Loucy (cell line): ENCODE measurements around the gene BCKDHA.

ENCODE experiments used
- H2AFZ ChIP-seq: fragments of 200-600 bp; sonication (generic); 2 replicates; pipeline ENCODE4 v1.6.0; 2016; ENCODE audit warnings: antibody characterized with exemption, mild to moderate bottlenecking, low read length, moderate library complexity
- H3F3A ChIP-seq: fragments of 200-600 bp; 2 replicates; pipeline ENCODE4 v1.6.0; 2016; ENCODE audit warnings: antibody characterized with exemption, low read depth, mild to moderate bottlenecking
- H3K27me3 ChIP-seq: fragments of 200-600 bp; sonication (generic); 2 replicates; pipeline ENCODE4 v1.6.1; 2014; ENCODE audit warnings: low read length, mild to moderate bottlenecking; ENCODE audit not compliant: insufficient read depth, poor library complexity, severe bottlenecking
- H3K36me3 ChIP-seq: fragments of 200-600 bp; sonication (generic); 2 replicates; pipeline ENCODE4 v1.6.1; 2016; ENCODE audit warnings: low read length; ENCODE audit not compliant: insufficient read depth
- H3K4me1 ChIP-seq: fragments of 200-600 bp; sonication (generic); 2 replicates; pipeline ENCODE4 v1.5.1; 2014; ENCODE audit warnings: low read length, mild to moderate bottlenecking; ENCODE audit not compliant: insufficient read depth, poor library complexity, severe bottlenecking
- H3K4me2 ChIP-seq: fragments of 200-600 bp; sonication (generic); 2 replicates; pipeline ENCODE4 v1.6.0; 2014; ENCODE audit warnings: antibody characterized with exemption, low read length, low read depth, mild to moderate bottlenecking; ENCODE audit not compliant: poor library complexity, severe bottlenecking
- H3K4me3 ChIP-seq: fragments of 200-600 bp; sonication (generic); 2 replicates; pipeline ENCODE4 v1.5.1; 2014; ENCODE audit warnings: low read length, mild to moderate bottlenecking, mixed read lengths; ENCODE audit not compliant: poor library complexity, severe bottlenecking
- H3K79me2 ChIP-seq: fragments of 200-600 bp; sonication (generic); 2 replicates; pipeline ENCODE4 v1.6.1; 2014; ENCODE audit warnings: low read length; ENCODE audit not compliant: insufficient read depth
- H3K9ac ChIP-seq: fragments of 200-600 bp; sonication (generic); 2 replicates; pipeline ENCODE4 v1.6.0; 2014; ENCODE audit warnings: mild to moderate bottlenecking, low read depth, low read length, moderate library complexity; ENCODE audit not compliant: poor library complexity, severe bottlenecking
- H3K9me2 ChIP-seq: fragments of 200-600 bp; sonication (generic); replicated peaks from 2 replicates; pipeline ENCODE4 v1.6.1; 2016; ENCODE audit warnings: low read depth, low read length, mixed read lengths
- H3K9me3 ChIP-seq: fragments of 200-600 bp; sonication (generic); 2 replicates; pipeline ENCODE4 v1.6.1; 2014; ENCODE audit warnings: mild to moderate bottlenecking, antibody characterized with exemption, low read length, low read depth; ENCODE audit not compliant: insufficient read depth
- H4K20me1 ChIP-seq: fragments of 200-600 bp; sonication (generic); 2 replicates; pipeline ENCODE4 v1.6.0; 2014; ENCODE audit warnings: antibody characterized with exemption, low read length, mild to moderate bottlenecking; ENCODE audit not compliant: insufficient read depth, poor library complexity, severe bottlenecking
- EZH2phosphoT487 ChIP-seq: fragments of 200-600 bp; IDR thresholded peaks from 2 replicates; pipeline ENCODE4 v1.6.1; 2018; ENCODE audit warnings: antibody characterized with exemption, mild to moderate bottlenecking, moderate library complexity, borderline replicate concordance
- TF ChIP-seq, protein P1 (sequence below): fragments of 200-600 bp; sonication (generic); conservative IDR thresholded peaks from 2 replicates; pipeline ENCODE4 v1.5.1; 2014; ENCODE audit warnings: mild to moderate bottlenecking, antibody characterized with exemption, low read length

BCKDHA gene

GRCh38 chr19:41424335-41425173 is 26.9 kb downstream of the BCKDHA start:
- H3K36me3 ChIP-seq, result peaks cover 30% of the 10 kb centered on the region; the same call in 1 of the 2 replicates
- no peak overlapping the region for H2AFZ ChIP-seq
- no peaks in the 10 kb centered on the region for H4K20me1 ChIP-seq

GRCh38 chr19:41425174-41426115 is 27.8 kb downstream of the BCKDHA start:
- H3K4me3 ChIP-seq, result no peak overlapping the region

More at GRCh38 chr19:41424335-41425173, 26.9 kb downstream of the BCKDHA start:
- Histone ChIP-seq H3K79me2 (no peaks in the 10 kb centered on the region), H3K9me2 (no peaks in the 10 kb centered on the region), H3K9ac (no peak overlapping the region), H3F3A (no peaks in the 10 kb centered on the region), H3K4me3 (no peak overlapping the region), H3K4me2 (no peak overlapping the region), H3K4me1 (peaks cover 18% of the 10 kb centered on the region), H3K9me3 (no peaks in the 10 kb centered on the region), H3K27me3 (no peaks in the 10 kb centered on the region)
- TF ChIP-seq, protein P1, sequence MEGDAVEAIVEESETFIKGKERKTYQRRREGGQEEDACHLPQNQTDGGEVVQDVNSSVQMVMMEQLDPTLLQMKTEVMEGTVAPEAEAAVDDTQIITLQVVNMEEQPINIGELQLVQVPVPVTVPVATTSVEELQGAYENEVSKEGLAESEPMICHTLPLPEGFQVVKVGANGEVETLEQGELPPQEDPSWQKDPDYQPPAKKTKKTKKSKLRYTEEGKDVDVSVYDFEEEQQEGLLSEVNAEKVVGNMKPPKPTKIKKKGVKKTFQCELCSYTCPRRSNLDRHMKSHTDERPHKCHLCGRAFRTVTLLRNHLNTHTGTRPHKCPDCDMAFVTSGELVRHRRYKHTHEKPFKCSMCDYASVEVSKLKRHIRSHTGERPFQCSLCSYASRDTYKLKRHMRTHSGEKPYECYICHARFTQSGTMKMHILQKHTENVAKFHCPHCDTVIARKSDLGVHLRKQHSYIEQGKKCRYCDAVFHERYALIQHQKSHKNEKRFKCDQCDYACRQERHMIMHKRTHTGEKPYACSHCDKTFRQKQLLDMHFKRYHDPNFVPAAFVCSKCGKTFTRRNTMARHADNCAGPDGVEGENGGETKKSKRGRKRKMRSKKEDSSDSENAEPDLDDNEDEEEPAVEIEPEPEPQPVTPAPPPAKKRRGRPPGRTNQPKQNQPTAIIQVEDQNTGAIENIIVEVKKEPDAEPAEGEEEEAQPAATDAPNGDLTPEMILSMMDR, result no peak
- TF ChIP-seq EZH2phosphoT487, result no peak

GRCh38 chr19:41426116-41426841 is 28.7 kb downstream of the BCKDHA start:
- Histone ChIP-seq H3K9me3 (no peaks in the 10 kb centered on the region), H3K9ac (no peak overlapping the region), H3K9me2 (no peaks in the 10 kb centered on the region), H3K4me3 (no peak overlapping the region), H3K36me3 (peaks cover 19% of the 10 kb centered on the region; the same call in 1 of the 2 replicates), H3K27me3 (no peaks in the 10 kb centered on the region), H3F3A (no peaks in the 10 kb centered on the region), H3K4me2 (no peak overlapping the region), H2AFZ (no peak overlapping the region), H3K4me1 (peaks cover 18% of the 10 kb centered on the region), H3K79me2 (no peaks in the 10 kb centered on the region), H4K20me1 (no peaks in the 10 kb centered on the region)
- TF ChIP-seq EZH2phosphoT487, result no peak
- TF ChIP-seq, protein P1, result no peak

More at GRCh38 chr19:41425174-41426115, 27.8 kb downstream of the BCKDHA start:
- Histone ChIP-seq H3K9me3 (no peaks in the 10 kb centered on the region), H2AFZ (no peak overlapping the region), H3K36me3 (peaks cover 25% of the 10 kb centered on the region; the same call in 1 of the 2 replicates), H3K9me2 (no peaks in the 10 kb centered on the region), H3K27me3 (no peaks in the 10 kb centered on the region), H3K9ac (no peak overlapping the region), H4K20me1 (no peaks in the 10 kb centered on the region), H3K4me2 (no peak overlapping the region), H3K4me1 (peaks cover 18% of the 10 kb centered on the region), H3F3A (no peaks in the 10 kb centered on the region), H3K79me2 (no peaks in the 10 kb centered on the region)
- TF ChIP-seq, protein P1, result no peak
